ENCODE results near the gene PIGN.

- TF ChIP-seq, protein P1, sequence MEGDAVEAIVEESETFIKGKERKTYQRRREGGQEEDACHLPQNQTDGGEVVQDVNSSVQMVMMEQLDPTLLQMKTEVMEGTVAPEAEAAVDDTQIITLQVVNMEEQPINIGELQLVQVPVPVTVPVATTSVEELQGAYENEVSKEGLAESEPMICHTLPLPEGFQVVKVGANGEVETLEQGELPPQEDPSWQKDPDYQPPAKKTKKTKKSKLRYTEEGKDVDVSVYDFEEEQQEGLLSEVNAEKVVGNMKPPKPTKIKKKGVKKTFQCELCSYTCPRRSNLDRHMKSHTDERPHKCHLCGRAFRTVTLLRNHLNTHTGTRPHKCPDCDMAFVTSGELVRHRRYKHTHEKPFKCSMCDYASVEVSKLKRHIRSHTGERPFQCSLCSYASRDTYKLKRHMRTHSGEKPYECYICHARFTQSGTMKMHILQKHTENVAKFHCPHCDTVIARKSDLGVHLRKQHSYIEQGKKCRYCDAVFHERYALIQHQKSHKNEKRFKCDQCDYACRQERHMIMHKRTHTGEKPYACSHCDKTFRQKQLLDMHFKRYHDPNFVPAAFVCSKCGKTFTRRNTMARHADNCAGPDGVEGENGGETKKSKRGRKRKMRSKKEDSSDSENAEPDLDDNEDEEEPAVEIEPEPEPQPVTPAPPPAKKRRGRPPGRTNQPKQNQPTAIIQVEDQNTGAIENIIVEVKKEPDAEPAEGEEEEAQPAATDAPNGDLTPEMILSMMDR (conservative IDR thresholded peaks at IDR 0.05 in 1 of 2, IDR thresholded peaks at IDR 0.05 in 1 of 2; ENCODE audit: extremely low read depth in 1 of 2, insufficient read depth in 1 of 2, low read depth in 1 of 2, low read length in 2 of 2) = no peak
- no peak for TF ChIP-seq EZH2 (IDR thresholded peaks at IDR 0.05; ENCODE audit: borderline replicate concordance, low read length)
Observed at GRCh38 chr18:62200121-62200914, 13.5 kb upstream of the PIGN start.

Measured in mammary epithelial cell (primary cell).